Measurements from ENCODE around the gene CA5B.

GRCh38 chrX:15825936-15826335, 87.9 kb downstream of the CA5B start:
- no peak for TF ChIP-seq CTCF (conservative IDR thresholded peaks at IDR 0.05 in 1 of 2, IDR thresholded peaks at IDR 0.05 in 1 of 2; ENCODE audit: low read depth in 1 of 2, low read length in 2 of 2)
- TF ChIP-seq EZH2 (IDR thresholded peaks at IDR 0.05; ENCODE audit: low read length, missing control alignments), result no peak
